ENCODE measurements around the gene MRPL45.

The MRPL45 gene

DNA sequence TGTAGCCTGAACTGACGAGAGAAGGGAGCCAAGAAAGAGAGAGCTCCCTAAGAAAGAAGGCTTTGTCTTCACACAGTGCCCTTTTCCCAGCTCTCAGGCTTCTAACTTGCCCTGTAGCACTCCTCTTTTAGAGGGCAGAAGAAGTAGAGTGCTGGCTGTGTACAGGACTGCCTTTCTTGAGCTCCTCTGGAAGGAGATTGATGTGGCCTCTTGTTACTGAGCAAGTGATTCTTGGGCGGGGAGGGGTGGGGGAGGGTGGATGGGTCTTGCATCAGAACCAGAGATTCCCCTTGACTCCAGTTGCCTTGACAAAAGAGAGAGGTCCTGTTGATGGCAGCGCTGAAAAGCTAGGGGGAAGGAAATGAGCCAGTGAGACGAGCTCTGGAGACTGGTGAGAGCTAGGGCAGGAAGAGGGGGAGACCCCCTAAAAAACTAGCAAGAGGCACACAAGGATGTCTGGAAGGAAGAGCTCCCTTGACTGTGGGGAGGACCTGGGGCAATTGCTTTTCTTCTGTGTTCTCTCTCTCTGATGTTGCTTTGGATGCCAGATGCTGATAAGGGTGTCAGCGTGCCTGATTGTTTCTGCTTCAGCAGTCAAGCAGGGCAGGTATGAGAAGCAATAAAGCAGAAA is 28.4 kb downstream of the MRPL45 start:
- DNase-seq (ENCODE audit: low read depth in 2 of 2): no peak

DNA sequence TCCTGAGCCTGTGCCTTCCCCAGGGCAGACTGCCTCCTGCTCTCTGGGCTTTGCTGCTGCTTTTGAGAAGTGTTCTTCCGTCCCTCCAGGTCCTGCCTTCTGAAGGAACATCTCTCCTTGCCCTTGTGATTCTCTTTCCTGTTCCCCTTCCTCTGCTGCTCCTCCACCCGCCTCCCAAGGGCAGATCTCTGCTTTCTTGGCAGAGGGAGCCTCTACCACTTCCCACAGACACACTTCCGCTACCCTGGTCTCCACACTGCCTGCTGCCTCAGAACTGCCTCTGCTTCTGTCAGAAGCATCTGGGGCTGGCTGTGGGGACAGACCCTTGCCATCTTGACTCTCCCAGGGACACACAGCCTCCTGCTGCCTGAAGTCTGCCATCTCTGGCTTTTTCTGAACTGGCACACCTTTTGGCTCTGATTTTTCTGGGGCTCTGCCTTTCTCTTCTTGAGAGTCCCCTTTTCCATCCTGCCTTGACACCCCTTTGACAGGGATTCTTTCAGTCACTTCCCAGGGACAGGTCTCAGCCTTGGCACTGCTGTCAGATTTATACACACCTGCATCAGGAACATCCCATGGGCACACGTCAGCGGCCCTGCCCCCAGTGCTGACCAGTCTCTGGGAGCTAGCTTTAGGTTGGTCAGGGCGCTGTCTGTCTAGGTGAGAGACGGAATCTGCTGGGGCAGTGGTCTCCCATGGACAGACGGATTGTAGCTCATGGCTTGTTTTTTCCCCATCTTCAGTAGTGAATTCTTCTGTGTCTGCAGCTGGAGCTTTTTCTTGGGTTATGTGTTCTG is 30.2 kb downstream of the MRPL45 start:
- no peak for DNase-seq (ENCODE audit: low read depth in 2 of 2)

DNA sequence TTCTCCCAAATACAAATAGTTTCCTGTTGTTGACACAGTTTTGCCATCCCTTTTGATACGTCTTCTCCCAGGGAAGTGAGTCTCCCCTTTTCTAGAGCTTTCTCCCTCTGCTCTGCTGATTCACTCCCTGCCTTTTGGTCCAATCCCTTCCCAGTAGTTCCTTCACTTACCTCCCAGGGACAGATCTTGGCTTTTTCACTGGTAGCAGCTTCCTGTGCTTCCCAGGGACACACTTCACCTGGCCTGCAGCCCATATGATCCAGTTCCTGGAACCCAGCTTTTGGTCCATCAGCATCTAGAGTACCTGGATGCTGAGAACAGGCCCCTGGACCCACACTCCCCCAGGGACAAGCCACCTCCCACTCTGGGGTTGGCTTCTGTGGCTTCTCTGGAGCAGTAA is 31.0 kb downstream of the MRPL45 start:
- DNase-seq (ENCODE audit: low read depth in 2 of 2): no peak

DNA sequence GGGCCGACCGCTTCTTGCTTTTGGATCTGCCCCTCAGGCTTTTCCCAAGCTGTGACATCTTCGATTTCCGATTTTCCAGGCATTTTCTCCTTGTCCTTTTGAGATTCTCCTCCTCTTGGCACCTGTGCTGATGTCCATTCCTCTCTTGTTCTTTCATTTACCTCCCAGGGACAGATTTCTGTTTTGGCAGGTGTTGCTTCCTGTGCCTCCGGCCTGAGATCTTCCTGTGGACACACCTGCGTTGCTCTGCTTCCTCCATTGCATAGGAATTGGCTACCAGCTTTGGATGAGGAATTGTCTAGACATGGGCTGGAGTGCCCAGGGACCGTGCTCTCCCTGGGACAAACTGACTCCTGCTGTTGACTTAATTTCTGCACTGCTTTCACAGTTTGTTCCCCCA is 31.7 kb downstream of the MRPL45 start:
- DNase-seq (ENCODE audit: low read depth in 2 of 2): no peak

DNA sequence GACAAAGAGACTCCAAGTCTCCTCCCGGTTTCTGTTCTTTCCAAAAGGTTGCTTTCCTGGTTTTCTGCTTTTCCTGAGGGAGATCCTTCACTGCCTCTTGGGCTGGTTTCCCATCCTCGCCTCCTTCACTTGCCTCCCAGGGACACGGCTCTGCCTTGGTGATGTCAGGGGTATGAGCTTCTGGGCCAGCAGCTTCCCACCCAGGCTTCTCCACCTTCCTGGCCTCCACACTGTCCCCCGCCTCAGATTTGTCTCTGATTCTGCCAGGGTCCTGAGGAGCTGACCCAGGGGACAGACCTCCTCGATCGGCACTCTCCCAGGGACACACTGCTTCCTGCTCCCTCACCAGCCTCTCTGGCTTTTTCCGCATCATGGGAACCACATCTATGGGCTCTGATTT is 32.3 kb downstream of the MRPL45 start:
- no peak for DNase-seq (ENCODE audit: low read depth in 2 of 2)

DNA sequence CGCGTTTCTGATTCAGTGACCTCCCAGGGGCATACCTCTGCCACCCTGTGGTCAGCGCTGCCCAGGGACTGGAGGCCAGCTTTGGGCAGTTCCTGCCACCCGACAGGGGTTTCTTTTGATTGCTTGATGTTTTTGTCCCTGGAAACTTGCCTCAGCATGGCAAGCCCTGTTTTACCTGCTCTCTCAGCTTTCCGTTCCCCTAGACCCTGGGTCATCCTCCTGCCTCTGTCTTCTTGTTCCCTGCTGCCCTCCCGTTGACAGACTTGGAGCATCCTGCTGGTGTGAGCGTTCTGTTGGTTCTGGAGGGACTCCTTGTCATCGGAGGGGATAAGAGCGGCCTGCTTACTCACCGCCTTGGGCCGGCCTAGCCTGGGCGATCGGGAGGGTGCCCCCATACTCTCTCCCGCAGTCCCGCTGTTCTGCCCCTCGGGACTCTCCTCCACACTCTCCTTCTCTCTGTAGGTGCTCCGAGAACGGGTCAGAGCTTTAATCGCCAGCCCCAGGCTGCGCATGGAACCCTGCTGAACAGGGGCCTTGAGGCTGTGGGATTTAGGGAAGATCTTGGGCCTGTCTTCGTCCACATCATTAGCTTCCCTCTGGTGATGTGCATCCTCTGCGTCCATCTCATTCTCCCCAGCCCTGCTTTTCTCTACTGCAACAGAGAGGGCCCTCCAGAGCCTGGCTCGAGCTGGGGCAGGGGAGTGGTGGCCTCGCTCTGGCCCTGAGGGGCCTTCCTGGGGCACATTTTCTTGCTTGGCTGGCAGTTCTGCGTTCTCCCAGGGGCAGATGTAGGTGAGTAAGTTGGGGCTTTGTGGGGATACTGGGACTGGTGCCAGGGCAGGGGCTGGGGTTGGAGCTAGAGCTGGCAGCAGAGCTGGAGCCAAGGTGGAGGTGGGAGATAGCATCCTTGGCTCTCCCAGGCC is 33.1 kb downstream of the MRPL45 start:
- no peak for DNase-seq (ENCODE audit: low read depth in 2 of 2)

DNA sequence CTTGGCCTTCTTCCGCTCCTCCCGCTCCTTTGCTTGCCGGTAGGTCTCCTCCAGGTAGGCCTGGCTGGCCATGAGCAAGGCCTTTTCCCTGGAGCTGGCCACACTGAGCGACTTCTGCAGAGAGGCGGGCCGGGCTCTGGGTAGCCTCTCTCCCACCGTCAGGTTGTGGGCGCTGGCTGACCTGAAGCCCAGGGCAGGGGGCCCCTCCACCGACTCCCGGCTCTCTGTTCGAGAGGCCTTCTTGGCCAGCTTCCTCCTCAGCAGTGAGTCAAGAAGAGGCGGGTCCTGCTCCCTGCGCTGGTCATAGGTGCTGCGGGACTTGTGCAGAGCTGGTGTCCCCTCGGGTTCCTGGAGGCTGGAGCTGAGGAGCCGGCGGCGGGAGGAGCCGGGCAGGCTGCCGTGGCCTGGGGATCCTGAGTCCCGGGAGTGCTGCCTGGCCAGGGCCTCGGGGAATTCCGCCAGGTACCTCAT is 34.0 kb downstream of the MRPL45 start:
- no peak for DNase-seq (ENCODE audit: low read depth in 2 of 2)

DNA sequence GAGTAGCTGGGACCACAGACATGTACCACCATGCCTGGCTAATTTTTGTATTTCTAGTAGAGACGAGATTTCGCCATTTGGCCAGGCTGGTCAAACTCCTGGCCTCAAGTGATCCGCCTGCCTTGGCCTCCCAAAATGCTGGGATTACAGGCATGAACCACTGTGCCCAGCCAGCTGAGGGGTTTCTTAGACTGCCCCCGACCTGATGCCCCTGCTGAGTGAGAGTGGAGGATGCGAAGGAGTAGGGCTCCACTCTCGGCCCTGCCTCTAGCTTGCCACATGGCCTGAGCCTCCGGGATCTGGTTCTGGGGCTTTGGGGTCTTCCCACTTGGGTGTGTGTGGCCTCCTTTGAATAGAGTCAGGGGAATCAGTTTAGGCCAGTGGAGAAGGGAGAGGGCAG is 35.8 kb downstream of the MRPL45 start:
- no peak for DNase-seq (ENCODE audit: low read depth in 2 of 2)

DNA sequence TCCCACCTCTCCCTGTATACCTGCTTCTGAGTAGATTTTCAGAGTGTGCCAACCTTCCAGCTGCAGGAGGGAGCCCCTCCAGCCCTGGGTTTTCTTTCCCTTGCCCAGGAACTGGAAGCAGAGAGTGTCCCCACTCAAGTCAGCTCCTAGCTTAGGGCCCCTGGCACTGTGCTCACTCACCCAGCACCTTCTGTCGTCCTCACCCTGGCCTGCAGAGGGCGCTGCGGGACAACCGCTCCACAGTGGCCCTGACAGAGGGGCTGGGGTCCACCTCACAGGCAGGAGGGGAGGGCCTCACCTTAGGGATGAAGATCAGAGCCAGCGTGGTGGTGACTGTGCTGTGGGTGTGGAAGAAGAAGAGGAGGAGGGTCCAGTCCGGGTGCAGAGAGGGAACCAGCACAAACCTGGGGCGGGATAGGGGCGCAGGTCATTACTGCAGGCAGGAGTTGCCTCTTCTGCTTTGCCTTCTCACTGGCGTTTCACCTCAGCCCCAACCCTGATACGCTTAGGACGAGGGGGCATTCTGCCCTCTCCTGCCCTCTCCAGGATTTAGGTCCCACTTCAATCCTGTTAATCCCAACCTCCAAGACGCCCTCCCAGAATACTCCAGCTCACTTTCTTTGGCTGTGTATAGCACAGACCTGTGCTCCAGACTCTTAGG is 36.8 kb downstream of the MRPL45 start:
- DNase-seq (ENCODE audit: low read depth in 2 of 2): no peak

DNA sequence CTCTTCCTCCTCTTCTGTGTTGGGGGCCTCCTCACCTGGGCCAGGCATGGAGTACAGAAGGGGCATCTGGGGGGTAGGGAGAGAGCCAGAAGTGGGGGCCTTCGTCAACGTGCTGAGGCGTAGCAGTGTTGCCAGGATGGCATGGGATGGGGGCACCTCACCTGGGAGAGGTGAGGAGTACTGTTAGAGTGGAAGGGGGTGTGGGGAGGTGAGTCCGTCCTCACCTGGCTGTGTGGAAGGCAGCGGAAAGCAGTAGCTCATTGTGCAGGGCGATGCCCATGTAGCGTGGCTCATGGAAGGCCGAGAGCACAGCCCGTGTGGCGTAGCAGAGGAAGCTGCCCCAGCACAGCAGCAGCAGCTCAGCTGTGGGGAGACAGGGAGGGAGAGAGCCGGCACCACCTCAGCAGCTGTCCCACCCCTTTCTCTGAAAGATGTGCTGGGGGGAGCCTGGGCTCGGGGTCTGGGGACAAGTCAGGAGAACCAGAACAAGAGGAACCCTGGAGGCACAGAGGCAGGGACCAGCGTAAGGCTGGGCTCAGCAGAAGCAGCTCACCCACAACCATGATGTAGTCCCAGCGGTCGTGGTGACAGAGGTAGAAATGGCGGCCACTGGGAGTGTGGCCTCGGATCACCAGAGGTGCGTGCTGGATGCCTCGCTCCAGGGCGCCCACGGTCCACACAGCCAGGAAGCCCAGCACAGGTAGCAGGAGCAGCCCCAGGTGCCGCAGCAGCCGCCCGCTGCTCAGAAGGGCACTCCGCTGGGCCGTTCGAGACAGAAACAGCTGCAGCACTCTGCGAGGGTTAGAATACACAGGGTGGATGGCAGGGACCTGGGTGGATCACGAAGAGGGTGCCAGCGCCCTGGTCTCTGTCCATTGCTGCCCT is 37.8 kb downstream of the MRPL45 start:
- DNase-seq (ENCODE audit: low read depth in 2 of 2): no peak

DNA sequence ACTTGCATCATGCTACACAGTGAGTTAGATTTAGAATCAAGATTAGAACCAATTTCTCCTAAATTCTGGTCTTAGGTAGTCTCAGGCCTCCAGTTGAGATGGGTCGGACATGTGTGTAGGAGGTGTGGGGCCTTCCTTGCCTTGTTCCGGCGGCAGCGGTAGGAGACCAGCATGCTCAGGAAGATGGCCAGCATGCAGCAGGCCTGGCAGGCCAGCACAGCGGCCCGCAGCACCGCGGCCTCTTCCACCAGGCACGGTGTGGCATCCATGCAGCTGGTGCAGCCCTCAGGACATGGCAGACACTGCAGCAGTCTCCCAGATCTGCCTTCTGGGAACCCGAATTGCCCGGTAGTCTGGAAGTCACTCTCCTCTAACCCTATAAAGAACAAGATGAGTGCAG is 39.9 kb downstream of the MRPL45 start:
- DNase-seq (ENCODE audit: low read depth in 2 of 2): no peak

DNA sequence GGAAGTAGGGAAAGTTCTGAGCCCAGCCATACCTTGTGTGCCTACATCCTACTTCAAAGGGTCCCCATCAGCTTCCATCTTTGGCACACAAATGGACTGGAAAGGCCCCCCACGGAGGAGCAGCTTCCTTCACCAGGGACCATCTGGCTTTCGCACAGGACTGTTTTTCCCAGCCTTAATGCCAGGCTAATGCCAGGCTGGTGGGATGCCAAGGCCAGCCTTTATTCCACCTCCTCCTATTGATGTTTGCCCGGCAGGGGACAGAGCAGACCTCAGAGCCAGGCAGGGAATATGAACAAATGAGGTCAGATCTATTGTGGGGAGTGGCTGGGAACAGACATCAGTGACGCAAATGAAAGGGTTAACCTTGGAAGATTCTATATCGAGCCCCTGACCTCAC is 41.1 kb downstream of the MRPL45 start:
- DNase-seq (ENCODE audit: low read depth in 2 of 2): no peak

DNA sequence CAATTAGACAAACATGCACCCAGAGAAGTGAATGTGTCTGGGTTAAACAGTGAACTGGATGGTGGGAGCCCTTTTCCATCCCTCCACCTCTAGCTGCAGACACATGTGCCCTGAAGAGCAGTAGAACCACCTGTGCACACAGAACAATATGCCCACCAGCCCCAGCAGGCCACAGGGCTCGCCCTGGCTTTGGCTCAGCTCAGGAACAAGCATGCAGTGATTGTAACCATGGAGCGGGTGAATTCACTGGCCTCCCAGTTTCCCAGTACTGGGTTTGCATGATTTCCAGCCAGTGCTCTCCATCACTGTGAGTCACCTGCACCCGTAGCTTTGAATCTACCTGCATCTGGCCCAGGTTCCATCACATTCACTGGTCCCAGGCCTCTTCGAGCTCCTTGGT is 41.6 kb downstream of the MRPL45 start:
- no peak for DNase-seq (ENCODE audit: low read depth in 2 of 2)

DNA sequence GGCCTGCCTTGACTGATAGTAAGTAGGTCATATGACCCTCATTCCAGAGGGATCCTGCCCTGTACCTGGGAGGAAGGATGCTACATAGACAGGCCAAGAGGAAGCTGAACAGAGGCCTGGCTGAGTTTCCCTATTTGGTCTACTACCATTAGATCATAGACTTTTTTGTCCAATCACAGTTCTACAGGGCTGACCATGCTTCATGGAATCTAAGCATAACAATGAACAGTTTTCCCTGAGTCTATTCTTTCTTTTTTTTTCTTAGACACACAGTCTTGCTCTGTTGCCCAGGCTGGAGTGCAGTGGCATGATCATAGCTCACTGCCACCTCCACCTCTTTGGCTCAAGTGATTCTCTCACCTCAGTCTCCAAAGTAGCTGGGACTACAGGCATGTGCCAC is 42.9 kb downstream of the MRPL45 start:
- no peak for DNase-seq (ENCODE audit: low read depth in 2 of 2)

DNA sequence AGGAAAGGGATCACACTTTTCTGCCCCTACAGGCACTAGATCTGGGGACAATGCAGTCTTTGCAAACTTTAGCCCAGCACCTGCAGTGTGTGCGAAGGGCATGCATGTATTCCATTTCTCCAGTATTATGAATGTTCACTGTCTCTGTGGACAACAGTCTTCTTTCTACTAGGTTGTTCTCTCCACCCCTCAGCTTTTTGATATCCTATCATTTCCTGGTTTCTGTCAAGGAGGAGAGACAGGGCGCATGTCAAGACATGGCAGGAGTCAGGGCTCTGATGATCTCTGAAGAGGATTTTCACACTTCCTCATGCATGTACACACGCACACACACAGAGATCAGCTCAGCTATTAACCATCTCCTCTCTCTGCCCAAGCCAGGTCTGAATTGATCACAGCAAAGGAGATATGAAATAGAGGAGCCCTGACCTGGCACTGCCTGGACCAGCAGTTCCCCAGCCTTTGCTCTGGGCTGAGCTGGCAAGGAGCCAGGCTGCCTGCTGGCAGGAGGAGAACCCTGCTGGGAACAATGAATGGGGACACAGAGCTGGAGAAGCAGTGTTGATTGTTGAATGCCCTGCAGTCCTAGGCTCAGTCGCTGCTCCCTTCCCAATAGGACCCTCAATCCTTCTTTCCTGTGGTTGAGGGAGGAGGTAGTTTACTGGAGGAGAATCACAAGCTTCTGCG is 44.2 kb downstream of the MRPL45 start:
- DNase-seq (ENCODE audit: low read depth in 2 of 2): no peak

DNA sequence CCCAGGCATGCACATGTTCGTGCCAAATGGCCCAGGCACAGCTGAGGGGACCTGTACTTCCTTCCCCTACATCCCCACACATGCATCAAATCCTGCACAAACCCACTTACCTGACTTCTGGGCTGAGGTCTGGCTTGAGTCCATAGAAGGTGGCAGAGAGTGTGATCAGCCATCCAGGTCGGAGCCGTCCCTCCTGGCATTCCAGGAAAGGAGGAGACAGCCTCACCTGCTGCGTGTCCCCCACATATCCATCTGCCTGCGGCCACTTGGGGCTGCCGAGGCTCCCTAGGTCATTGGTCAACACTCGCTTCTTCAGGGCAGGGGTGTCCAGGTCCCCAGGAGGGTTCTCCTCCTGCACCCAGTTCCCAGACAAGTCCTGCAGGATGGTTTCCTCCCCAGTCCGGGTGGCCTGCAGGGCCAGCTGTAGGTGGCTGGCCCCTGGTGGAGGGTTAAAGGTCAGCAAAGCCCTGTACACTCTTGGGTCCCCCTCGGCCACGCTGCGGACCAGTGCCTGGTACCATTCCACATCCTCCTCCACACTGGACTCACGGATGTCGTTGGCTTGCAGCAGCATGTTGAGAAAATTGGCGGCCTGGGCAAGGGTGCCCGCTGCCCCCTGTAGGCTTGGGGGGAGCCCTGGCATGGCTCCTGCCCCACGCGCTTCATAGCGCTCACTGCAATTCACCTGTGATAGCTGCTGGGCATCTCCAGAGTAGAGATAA is 46.1 kb downstream of the MRPL45 start:
- DNase-seq (ENCODE audit: low read depth in 2 of 2): no peak

DNA sequence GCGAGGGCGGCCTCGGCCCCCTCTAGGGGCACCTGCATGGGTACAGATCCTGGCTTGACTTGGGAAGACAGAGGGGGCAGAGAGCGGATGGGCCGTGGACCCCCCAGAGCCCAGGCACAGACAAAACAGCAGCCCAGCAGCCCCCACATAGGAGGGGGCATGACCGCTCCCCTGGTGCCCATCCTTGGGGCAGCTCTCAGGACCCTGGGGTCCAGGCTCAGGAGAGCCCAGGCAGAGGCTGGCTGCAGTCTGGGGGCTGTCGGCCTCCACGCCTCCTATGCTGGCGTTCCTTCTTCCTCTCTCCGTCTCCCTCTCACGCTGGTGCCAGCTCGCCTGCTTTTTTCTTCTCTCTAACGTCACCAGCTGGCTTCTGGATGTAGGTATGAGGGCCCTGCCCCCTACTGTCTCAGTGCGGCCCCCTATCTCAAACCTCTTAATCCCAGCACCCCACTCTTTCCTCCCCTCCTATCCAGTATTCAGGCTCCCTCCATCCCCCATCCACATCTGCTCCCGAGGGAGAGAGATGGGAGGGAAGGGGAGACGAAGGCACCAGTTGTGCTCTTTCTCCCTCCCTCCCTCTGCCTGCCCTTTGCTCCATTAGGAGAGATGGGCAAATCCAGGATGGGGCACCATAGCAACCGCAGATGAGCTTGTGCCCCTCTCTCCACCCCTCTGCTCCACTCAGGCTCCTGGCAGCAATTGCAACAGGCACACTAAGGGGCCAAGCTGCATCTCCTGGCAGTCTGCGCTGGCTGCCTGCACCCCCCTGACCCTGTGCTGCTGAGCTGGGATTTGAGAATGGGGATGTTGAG is 46.8 kb downstream of the MRPL45 start, which contains the start of gene GPR179:
Gene GPR179, minus strand, starts transcription at position 349 of the 812 bp plus-strand sequence. Its CDS starts 167 bp downstream, at position 182.
- no peak for DNase-seq (ENCODE audit: low read depth in 2 of 2)

DNA sequence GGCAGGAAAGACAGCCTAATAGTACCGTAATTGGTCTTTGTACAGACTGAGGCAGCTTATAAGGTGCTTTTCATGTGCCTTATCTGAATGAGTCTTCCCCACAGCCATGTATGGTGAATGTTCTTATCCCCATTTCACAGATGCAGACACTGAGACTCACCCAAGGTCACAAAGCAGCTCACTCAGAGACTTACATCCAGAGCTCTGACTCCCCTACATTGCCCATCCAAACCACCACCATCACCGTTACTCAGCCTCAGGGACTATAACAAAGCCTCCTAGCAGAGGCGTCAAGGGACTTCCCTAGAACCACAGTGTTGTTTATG is 47.4 kb downstream of the MRPL45 start:
- no peak for DNase-seq (ENCODE audit: low read depth in 2 of 2)

DNA sequence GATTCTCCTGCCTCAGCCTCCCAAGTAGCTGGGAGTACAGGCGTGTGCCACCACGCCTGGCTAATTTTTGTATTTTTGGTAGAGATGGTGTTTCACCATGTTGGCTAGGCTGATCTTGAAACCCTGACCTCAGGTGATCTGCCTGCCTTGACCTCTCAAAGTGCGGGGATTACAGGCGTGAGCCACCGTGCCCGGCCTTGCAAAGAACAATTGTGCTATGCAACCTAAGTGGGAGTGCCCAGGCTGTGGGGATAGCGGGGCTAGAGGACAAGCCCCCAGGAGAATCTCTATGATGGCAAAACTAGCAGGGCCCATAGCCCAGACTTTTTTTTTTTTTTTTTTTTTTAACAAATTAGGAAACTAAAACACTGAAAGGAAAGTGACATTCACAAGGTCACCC is 48.8 kb downstream of the MRPL45 start:
- DNase-seq (ENCODE audit: low read depth in 2 of 2): no peak

Measured in fibroblast of skin of left quadriceps (primary cell).